ENCODE data around the gene SEMG1.

DNA sequence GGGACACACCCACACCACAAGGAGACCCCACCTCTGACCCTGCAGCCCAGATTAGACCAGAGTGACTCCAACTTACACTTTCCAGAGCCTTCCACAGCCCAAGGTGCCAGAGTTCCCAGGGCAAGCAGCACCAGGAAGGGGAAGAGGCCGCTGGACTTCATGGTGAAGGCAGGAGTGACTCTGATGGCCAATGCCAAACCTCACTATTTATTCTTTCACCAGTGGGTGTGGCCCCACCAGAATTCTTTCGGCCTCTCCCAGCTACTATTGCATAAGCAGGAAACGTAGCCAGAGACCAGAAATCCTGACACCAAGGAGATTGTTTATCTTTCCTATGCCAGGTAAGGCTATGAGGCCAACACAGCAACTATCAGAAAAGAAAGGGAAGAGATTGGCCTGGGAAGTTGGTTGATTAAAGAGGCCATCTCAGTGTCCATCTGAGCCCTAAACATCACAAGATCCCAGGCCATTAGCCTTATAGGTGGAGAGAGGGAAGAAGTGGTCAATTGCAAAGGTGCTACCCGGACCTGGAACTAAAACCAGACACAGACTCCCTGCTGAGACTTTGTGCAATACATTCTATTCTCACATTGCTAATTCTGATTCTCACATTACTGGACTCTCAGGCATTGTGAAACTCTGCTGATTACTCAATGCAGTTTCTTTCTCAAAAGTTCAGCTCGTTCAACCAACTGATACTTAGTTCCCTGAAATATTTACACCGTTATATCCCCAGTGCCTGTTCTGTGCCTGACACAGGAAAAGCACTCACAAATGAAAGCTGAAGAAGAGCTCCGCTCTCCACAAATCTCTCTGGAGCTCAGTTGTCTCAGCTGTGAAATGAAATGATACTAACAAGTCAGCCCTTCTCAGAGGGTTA is 47.8 kb downstream of the SEMG1 start, which contains the start of gene SLPI:
- TF ChIP-seq, protein P1, sequence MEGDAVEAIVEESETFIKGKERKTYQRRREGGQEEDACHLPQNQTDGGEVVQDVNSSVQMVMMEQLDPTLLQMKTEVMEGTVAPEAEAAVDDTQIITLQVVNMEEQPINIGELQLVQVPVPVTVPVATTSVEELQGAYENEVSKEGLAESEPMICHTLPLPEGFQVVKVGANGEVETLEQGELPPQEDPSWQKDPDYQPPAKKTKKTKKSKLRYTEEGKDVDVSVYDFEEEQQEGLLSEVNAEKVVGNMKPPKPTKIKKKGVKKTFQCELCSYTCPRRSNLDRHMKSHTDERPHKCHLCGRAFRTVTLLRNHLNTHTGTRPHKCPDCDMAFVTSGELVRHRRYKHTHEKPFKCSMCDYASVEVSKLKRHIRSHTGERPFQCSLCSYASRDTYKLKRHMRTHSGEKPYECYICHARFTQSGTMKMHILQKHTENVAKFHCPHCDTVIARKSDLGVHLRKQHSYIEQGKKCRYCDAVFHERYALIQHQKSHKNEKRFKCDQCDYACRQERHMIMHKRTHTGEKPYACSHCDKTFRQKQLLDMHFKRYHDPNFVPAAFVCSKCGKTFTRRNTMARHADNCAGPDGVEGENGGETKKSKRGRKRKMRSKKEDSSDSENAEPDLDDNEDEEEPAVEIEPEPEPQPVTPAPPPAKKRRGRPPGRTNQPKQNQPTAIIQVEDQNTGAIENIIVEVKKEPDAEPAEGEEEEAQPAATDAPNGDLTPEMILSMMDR (IDR thresholded peaks at IDR 0.05), result no peak
- TF ChIP-seq ZFX (IDR thresholded peaks at IDR 0.05; ENCODE audit: borderline replicate concordance), result no peak

Data from 22Rv1 (cell line).